ENCODE data around the gene SPAG7.

- TF ChIP-seq CTCF (IDR thresholded peaks at IDR 0.05), result no peak
- no peak for TF ChIP-seq POLR2AphosphoS5 (IDR thresholded peaks at IDR 0.05; ENCODE audit: low read depth, low read length)
These were observed 35.7 kb downstream of the SPAG7 start, which contains the start of gene GP1BA for GRCh38 chr17:4931963-4932362.

Measured in Panc1 (cell line).